Astrocyte of the cerebellum (primary cell): ENCODE results near the gene OLFML1.

Experiments used
- DNase-seq: peaks from one replicate; pipeline ENCODE4 v3.0.0-alpha.2; 2011; ENCODE audit warnings: low read depth
- H3K4me3 ChIP-seq: 2 replicates; pipeline ENCODE4 v1.5.1; 2011; ENCODE audit warnings: mild to moderate bottlenecking, low read depth, low read length, moderate library complexity
- CTCF ChIP-seq: IDR thresholded peaks from 2 replicates; pipeline ENCODE4 v1.5.1; 2012; ENCODE audit warnings: low read length, low read depth, moderate library complexity, mild to moderate bottlenecking; ENCODE audit errors: missing control alignments
- in situ Hi-C: cut with HindIII; loops from 2 replicates; pipeline ENCODE4 v1.10.0; 2017; ENCODE audit warnings: low sequenced_read_pairs

Gene OLFML1

GRCh38 chr11:7531011-7531410, 45.7 kb downstream of the OLFML1 start:
- no peak overlapping the region for H3K4me3 ChIP-seq
- in situ Hi-C loops: no loop called here
- TF ChIP-seq CTCF: no peak
- no peak for DNase-seq

GRCh38 chr11:7532405-7533145, 47.3 kb downstream of the OLFML1 start:
- DNase-seq: no peak
- H3K4me3 ChIP-seq: no peak overlapping the region
- TF ChIP-seq CTCF: no peak
- in situ Hi-C loops: no loop called here

- in situ Hi-C loops: no loop called here
- TF ChIP-seq CTCF: no peak
- no peak overlapping the region for H3K4me3 ChIP-seq
- DNase-seq: no peak
These were observed 48.1 kb downstream of the OLFML1 start for GRCh38 chr11:7533199-7534041.

GRCh38 chr11:7534042-7534378, 48.7 kb downstream of the OLFML1 start:
- TF ChIP-seq CTCF: no peak
- DNase-seq: no peak
- in situ Hi-C loops: no loop called here

GRCh38 chr11:7536100-7536499, 50.8 kb downstream of the OLFML1 start:
- in situ Hi-C loops: no loop called here
- DNase-seq: no peak
- TF ChIP-seq CTCF: no peak
- no peak overlapping the region for H3K4me3 ChIP-seq

More at GRCh38 chr11:7534042-7534378, 48.7 kb downstream of the OLFML1 start:
- no peak overlapping the region for H3K4me3 ChIP-seq

GRCh38 chr11:7537265-7537664, 52.0 kb downstream of the OLFML1 start:
- in situ Hi-C loops: no loop called here
- no peak for TF ChIP-seq CTCF
- no peak for DNase-seq
- H3K4me3 ChIP-seq: no peak overlapping the region
